Endothelial cell of umbilical vein (primary cell): ENCODE results near the gene SERINC2. TPM values are rescaled to one million over a fixed set of nuclear protein-coding genes. Genes with fewer than 3 reads are reported as not detected.
"Not testable (repeated sequence)": the region's sequence is repeated elsewhere in the genome, so short reads cannot be mapped to it uniquely, and the experiment has no call there.

Experiments used
- BruUV-seq: library from RNA; stranded (reverse); fragments of 400-500 nt; replicated peaks from 2 replicates; lab custom pipeline; 2021; lab: Mats Ljungman, UMichigan
- CTCF ChIA-PET: fragments of 300-600, 350-600 bp; sonication (Branson Sonifier 250); formaldehyde crosslinking; loops from one replicate; lab custom pipeline; 2021; ENCODE audit warnings: antibody characterized with exemption, inconsistent platforms; lab: Charles Lee
- POLR2A ChIA-PET: fragments of 300-600, 350-600 bp; sonication (Branson Sonifier 250); formaldehyde crosslinking; loops from one replicate; lab custom pipeline; 2021; ENCODE audit warnings: antibody characterized with exemption, inconsistent platforms; lab: Charles Lee
- DNase-seq: peaks from one replicate; pipeline ENCODE4 v3.0.0-alpha.2; 2011; ENCODE audit warnings: low read depth, low spot score
- FAIRE-seq: peaks from 2 replicates; lab custom pipeline; 2011; peaks lifted over from hg19 to GRCh38; lab: Jason Lieb, UNC
- H2AFZ ChIP-seq: 2 replicates; pipeline ENCODE4 v1.6.0; 2012; ENCODE audit warnings: low read depth, low read length, control low read depth, inconsistent platforms
- H3K27ac ChIP-seq: 2 replicates; pipeline ENCODE4 v1.5.1; 2011; ENCODE audit warnings: low read depth, mild to moderate bottlenecking, control low read depth, low read length, moderate library complexity; ENCODE audit not compliant: insufficient read depth
- H3K27me3 ChIP-seq, 2 experiments: 2 replicates each; pipeline versions ENCODE4 v1.6.0 to v1.6.1; 2011; ENCODE audit warnings: low read length in 2 of 2, mixed read lengths in 1 of 2; ENCODE audit not compliant: control insufficient read depth in 2 of 2, insufficient read depth in 2 of 2
- H3K36me3 ChIP-seq, 2 experiments: 2 replicates in 1 of 2; 3 replicates in 1 of 2; pipeline ENCODE4 v1.5.1; 2011; ENCODE audit warnings: low read length in 2 of 2, mild to moderate bottlenecking in 1 of 2, moderate library complexity in 1 of 2; ENCODE audit not compliant: control insufficient read depth in 2 of 2, insufficient read depth in 2 of 2; ENCODE audit errors: extremely low read depth in 1 of 2
- H3K4me1 ChIP-seq: 3 replicates; pipeline ENCODE4 v1.5.1; 2011; ENCODE audit warnings: mild to moderate bottlenecking, low read length; ENCODE audit not compliant: control insufficient read depth, insufficient read depth; ENCODE audit errors: extremely low read depth
- H3K4me2 ChIP-seq: 2 replicates; pipeline ENCODE4 v1.6.1; 2011; ENCODE audit warnings: low read length, control low read depth, mixed read lengths; ENCODE audit not compliant: insufficient read depth
- H3K4me3 ChIP-seq, 3 experiments: fragments of 200-600 bp in 1 of 3; sonication (generic), shearing (Covaris generic) in 1 of 3; replicated peaks in 1 of 3; 2 replicates each; pipeline ENCODE4 v1.5.1; 2011 to 2016; ENCODE audit warnings: control low read depth in 3 of 3, low read length in 3 of 3, mild to moderate bottlenecking in 2 of 3, inconsistent platforms in 1 of 3, low read depth in 1 of 3, moderate library complexity in 1 of 3; ENCODE audit not compliant: insufficient read depth in 1 of 3
- H3K79me2 ChIP-seq: 2 replicates; pipeline ENCODE4 v1.6.0; 2012; ENCODE audit warnings: low read length, inconsistent platforms; ENCODE audit not compliant: control insufficient read depth, insufficient read depth
- H3K9ac ChIP-seq: replicated peaks from 2 replicates; pipeline ENCODE3; 2011; ENCODE audit warnings: low read length, control low read depth; ENCODE audit not compliant: insufficient read depth; ENCODE audit errors: extremely low read depth
- H3K9me1 ChIP-seq: replicated peaks from 3 replicates; pipeline ENCODE4 v1.6.0; 2011; ENCODE audit warnings: mild to moderate bottlenecking, low read length; ENCODE audit not compliant: control insufficient read depth, insufficient read depth; ENCODE audit errors: extremely low read depth
- H3K9me3 ChIP-seq: replicated peaks from 2 replicates; pipeline ENCODE4 v1.5.1; 2012; ENCODE audit warnings: low read length, inconsistent platforms; ENCODE audit not compliant: control insufficient read depth, insufficient read depth
- H4K20me1 ChIP-seq: replicated peaks from 2 replicates; pipeline ENCODE3; 2011; ENCODE audit warnings: mild to moderate bottlenecking, low read length; ENCODE audit not compliant: control insufficient read depth, insufficient read depth; ENCODE audit errors: extremely low read depth
- FOS ChIP-seq: IDR thresholded peaks from 2 replicates; pipeline ENCODE4 v1.6.1; 2011; ENCODE audit warnings: mild to moderate bottlenecking, low read length, moderate library complexity, borderline replicate concordance; ENCODE audit not compliant: insufficient read depth
- JUN ChIP-seq: IDR thresholded peaks from 2 replicates; pipeline ENCODE4 v1.6.1; 2011; ENCODE audit warnings: borderline replicate concordance, low read depth; ENCODE audit not compliant: insufficient read length, insufficient read depth
- POLR2A ChIP-seq: IDR thresholded peaks from 2 replicates; pipeline ENCODE4 v1.6.1; 2012; ENCODE audit warnings: low read depth, mild to moderate bottlenecking, control low read depth, low read length
- dilution Hi-C: fragments of 300-500 bp; cut with MboI; formaldehyde crosslinking; loops from one replicate; pipeline ENCODE4 v1.15.0; 2019; ENCODE audit warnings: low sequenced_read_pairs; ENCODE audit not compliant: extremely low pct_ligation_motif_present
- intact Hi-C: fragments of 100-400 bp; cut with micrococcal nuclease; formaldehyde crosslinking; loops from one replicate; pipeline ENCODE4 v1.10.0; 2022
- polyA plus RNA-seq, 4 experiments: library from polyadenylated mRNA; depleted of rRNA in 3 of 4; stranded (reverse) in 3 of 4; unstranded in 1 of 4; fragments of >200 nt; gene quantifications; 2 replicates each; pipeline versions ENCODE4 v1.2.1 to v1.2.3, GENCODE V29; 2011 to 2012; ENCODE audit warnings: missing spikeins in 1 of 4
- total RNA-seq: library from RNA; stranded (reverse); gene quantifications from 2 replicates; pipeline ENCODE4 v1.2.3, GENCODE V29; 2021

Gene SERINC2
- total and polyA plus RNA-seq, 2 donors (not counting 3 experiments of a cell fraction or from before 2014, with no cell fraction given): 19.4 to 34.6 TPM

DNA sequence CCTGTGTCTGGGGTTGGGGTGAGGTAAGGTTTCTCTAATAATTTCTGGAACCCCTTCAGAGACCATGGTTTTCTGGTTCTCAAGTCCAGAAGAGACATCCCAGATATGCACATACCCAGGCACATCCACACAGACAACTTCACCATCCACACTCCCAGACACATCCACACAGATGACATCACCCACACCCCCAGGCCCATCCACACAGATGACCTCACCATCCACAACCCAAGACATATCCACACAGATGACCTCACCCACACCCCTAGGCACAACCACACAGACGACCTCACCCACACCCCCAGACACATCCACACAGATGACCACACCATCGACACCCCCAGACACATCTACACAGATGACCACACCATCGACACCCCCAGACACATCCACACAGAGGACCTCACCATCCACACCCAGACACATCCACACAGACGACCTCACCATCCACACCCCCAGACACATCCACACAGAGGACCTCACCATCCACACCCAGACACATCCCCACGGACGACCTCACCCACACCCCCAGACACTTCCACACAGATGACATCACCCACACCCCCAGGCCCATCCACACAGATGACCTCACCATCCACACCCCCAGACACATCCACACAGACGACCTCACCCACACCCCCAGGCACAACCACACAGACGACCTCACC, 26.3 kb upstream of the SERINC2 start:
- BruUV-seq, intact Hi-C loops, CTCF ChIA-PET: not testable (repeated sequence)

DNA sequence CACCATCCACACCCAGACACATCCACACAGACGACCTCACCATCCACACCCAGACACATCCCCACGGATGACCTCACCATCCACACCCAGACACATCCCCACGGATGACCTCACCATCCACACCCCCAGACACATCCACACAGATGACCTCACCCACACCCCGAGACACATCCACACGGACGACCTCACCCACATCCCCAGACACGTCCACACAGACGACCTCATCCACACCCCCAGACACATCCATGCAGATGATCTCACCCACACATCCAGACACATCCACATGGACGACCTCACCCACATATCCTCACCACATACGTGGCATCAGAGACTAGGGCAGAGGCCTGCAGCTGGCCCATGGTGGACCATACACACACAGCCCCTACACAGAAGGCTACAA, 25.4 kb upstream of the SERINC2 start:
- H3K27ac ChIP-seq: no peak overlapping the region
- H3K9me3 ChIP-seq: no peaks in the 10 kb centered on the region
- intact Hi-C loops (no loop called here), dilution Hi-C loops (no loop called here)
- H3K9me1 ChIP-seq: no peaks in the 10 kb centered on the region
- DNase-seq: no peak
- no peaks in the 10 kb centered on the region for H3K79me2 ChIP-seq
- no TSS peak for BruUV-seq
- H2AFZ ChIP-seq: no peak overlapping the region
- no peaks in the 10 kb centered on the region for H3K27me3 ChIP-seq
- no peaks in the 10 kb centered on the region for H4K20me1 ChIP-seq
- no peak overlapping the region for H3K4me3 ChIP-seq
- H3K4me2 ChIP-seq: no peak overlapping the region
- POLR2A ChIA-PET: no interaction called here
- no peaks in the 10 kb centered on the region for H3K4me1 ChIP-seq
- CTCF ChIA-PET: no interaction called here
- no peak for FAIRE-seq
- no peak for TF ChIP-seq FOS
- no peak for TF ChIP-seq POLR2A
- TF ChIP-seq JUN: peak; percentile 19
- no peaks in the 10 kb centered on the region for H3K36me3 ChIP-seq
- H3K9ac ChIP-seq: no peak overlapping the region

More for the DNA sequence above, 26.3 kb upstream of the SERINC2 start:
- H3K9ac ChIP-seq, H3K36me3 ChIP-seq, dilution Hi-C loops, H3K27me3 ChIP-seq, DNase-seq, POLR2A ChIA-PET, FAIRE-seq, H3K27ac ChIP-seq, H3K9me3 ChIP-seq, H3K4me2 ChIP-seq, H2AFZ ChIP-seq, H3K9me1 ChIP-seq, H3K4me1 ChIP-seq, H4K20me1 ChIP-seq, H3K4me3 ChIP-seq, H3K79me2 ChIP-seq: not testable (repeated sequence)
- TF ChIP-seq JUN: peak; percentile 24
